ENCODE results near the gene LY6G5C. TPM values are rescaled to one million over a fixed set of nuclear protein-coding genes. Genes with fewer than 3 reads are reported as not detected.

Gene LY6G5C
- total RNA-seq, 1 donor from 2014 or later: 2.7 TPM

Small RNA genes within 50 kb of the gene (microRNA-seq; reads per million reads assigned to microRNA genes)
- gene MIR4646 (0.65 reads per million), gene MIR6832 (not detected)

Other genes starting within 250 kb of the LY6G5C start
- gene MICB, start 182.9 kb downstream of the LY6G5C start, total RNA-seq: 2.1 and 2.9 TPM in 2 replicates
- gene MCCD1, start 152.1 kb downstream of the LY6G5C start, total RNA-seq: not detected in 2 replicates
- 290 and 382 TPM in 2 replicates for gene DDX39B, start 139.1 kb downstream of the LY6G5C start, total RNA-seq
- 4.8 and 8.5 TPM in 2 replicates for gene ATP6V1G2, start 134.5 kb downstream of the LY6G5C start, total RNA-seq
- gene NFKBIL1, start 133.5 kb downstream of the LY6G5C start, total RNA-seq: 26.1 and 28.3 TPM in 2 replicates
- not detected in 2 replicates for gene LTA, start 108.8 kb downstream of the LY6G5C start, total RNA-seq
- not detected in 2 replicates for gene TNF, start 105.5 kb downstream of the LY6G5C start, total RNA-seq
- 0.40 TPM in 1 of 2 replicates, not detected in the other for gene LTB, start 98.6 kb downstream of the LY6G5C start, total RNA-seq
- gene LST1, start 94.8 kb downstream of the LY6G5C start, total RNA-seq: not detected in 2 replicates
- not detected in 2 replicates for gene NCR3, start 88.1 kb downstream of the LY6G5C start, total RNA-seq
- gene AIF1, start 65.8 kb downstream of the LY6G5C start, total RNA-seq: not detected in 2 replicates
- gene PRRC2A, start 60.4 kb downstream of the LY6G5C start, total RNA-seq: 77.2 and 85.9 TPM in 2 replicates
- 271 and 307 TPM in 2 replicates for gene BAG6, start 28.4 kb downstream of the LY6G5C start, total RNA-seq
- 2.9 and 4.2 TPM in 2 replicates for gene APOM, start 25.2 kb downstream of the LY6G5C start, total RNA-seq
- 20.6 and 24.0 TPM in 2 replicates for gene C6orf47, start 20.3 kb downstream of the LY6G5C start, total RNA-seq
- gene GPANK1, start 16.1 kb downstream of the LY6G5C start, total RNA-seq: 8.6 and 12.9 TPM in 2 replicates
- gene CSNK2B, start 15.0 kb downstream of the LY6G5C start, total RNA-seq: 211 and 248 TPM in 2 replicates
- 2.9 and 4.0 TPM in 2 replicates for gene LY6G5B, start 11.1 kb downstream of the LY6G5C start, total RNA-seq
- gene ABHD16A, start 22.3 kb upstream of the LY6G5C start, total RNA-seq: 58.9 and 66.0 TPM in 2 replicates
- not detected in 2 replicates for gene LY6G6F, start 25.8 kb upstream of the LY6G5C start, total RNA-seq
- gene LY6G6D, start 34.3 kb upstream of the LY6G5C start, total RNA-seq: not detected in 2 replicates
- gene LY6G6C, start 40.7 kb upstream of the LY6G5C start, total RNA-seq: not detected in 2 replicates
- not detected in 2 replicates for gene MPIG6B, start 42.3 kb upstream of the LY6G5C start, total RNA-seq
- 120 and 142 TPM in 2 replicates for gene DDAH2, start 48.2 kb upstream of the LY6G5C start, total RNA-seq
- 257 and 425 TPM in 2 replicates for gene CLIC1, start 55.5 kb upstream of the LY6G5C start, total RNA-seq
- 7.4 and 8.4 TPM in 2 replicates for gene MSH5, start 58.9 kb upstream of the LY6G5C start, total RNA-seq
- gene SAPCD1, start 81.6 kb upstream of the LY6G5C start, total RNA-seq: 0.94 TPM in 1 of 2 replicates, not detected in the other
- gene VWA7, start 96.3 kb upstream of the LY6G5C start, total RNA-seq: 1.3 TPM in 1 of 2 replicates, not detected in the other
- gene VARS1, start 114.7 kb upstream of the LY6G5C start, total RNA-seq: 56.4 and 62.2 TPM in 2 replicates
- gene LSM2, start 125.9 kb upstream of the LY6G5C start, total RNA-seq: 28.7 and 38.8 TPM in 2 replicates
- gene HSPA1L, start 134.2 kb upstream of the LY6G5C start, total RNA-seq: 2.6 and 3.6 TPM in 2 replicates
- 109 and 131 TPM in 2 replicates for gene HSPA1A, start 134.5 kb upstream of the LY6G5C start, total RNA-seq
- gene HSPA1B, start 146.7 kb upstream of the LY6G5C start, total RNA-seq: 86.3 and 98.7 TPM in 2 replicates
- 128 and 187 TPM in 2 replicates for gene NEU1, start 181.8 kb upstream of the LY6G5C start, total RNA-seq
- gene SLC44A4, start 197.9 kb upstream of the LY6G5C start, total RNA-seq: 0.11 and 0.16 TPM in 2 replicates
- gene EHMT2, start 216.6 kb upstream of the LY6G5C start, total RNA-seq: 33.7 and 36.4 TPM in 2 replicates
- gene ZBTB12, start 221.0 kb upstream of the LY6G5C start, total RNA-seq: 2.7 and 3.3 TPM in 2 replicates
- 7.0 and 7.5 TPM in 2 replicates for gene C2, start 246.7 kb upstream of the LY6G5C start, total RNA-seq

All from myocyte (in vitro differentiated cells).